SK-N-SH (cell line): ENCODE results near the gene BEST1. TPM values are rescaled to one million over a fixed set of nuclear protein-coding genes. Genes with fewer than 3 reads are reported as not detected.

Experiments
- CTCF ChIA-PET: fragments of 300-600, 350-600 bp; formaldehyde crosslinking; extraction: SDS; loops from one replicate; lab custom pipeline; 2021; lab: Yijun Ruan, JAX
- POLR2A ChIA-PET: fragments of 350-600 bp; sonication (Branson Sonifier 250); formaldehyde crosslinking; extraction: SDS; loops from one replicate; lab custom pipeline; 2020; ENCODE audit warnings: antibody characterized with exemption, inconsistent platforms; lab: Yijun Ruan, JAX
- DNase-seq: peaks from one replicate; pipeline ENCODE4 v3.0.0; 2012
- H2AFZ ChIP-seq: fragments of 200-600 bp; sonication (generic); 2 replicates; pipeline ENCODE4 v1.8.1; 2016; ENCODE audit warnings: antibody characterized with exemption, mild to moderate bottlenecking, low read depth
- H3F3A ChIP-seq: fragments of 200-600 bp; sonication (generic); replicated peaks from 2 replicates; pipeline ENCODE3; 2016; ENCODE audit warnings: antibody characterized with exemption, mild to moderate bottlenecking; ENCODE audit not compliant: insufficient read depth
- H3K27ac ChIP-seq, 2 experiments: fragments of 200-500 bp in 1 of 2; fragments of 200-600 bp in 1 of 2; sonication (Bioruptor generic) in 1 of 2; sonication (generic), shearing (Covaris generic) in 1 of 2; 2 replicates each; pipeline versions ENCODE4 v1.5.1 to v1.6.1; 2014 to 2016; ENCODE audit warnings: low read depth in 2 of 2, inconsistent platforms in 1 of 2, low read length in 1 of 2, mild to moderate bottlenecking in 1 of 2, mixed read lengths in 1 of 2
- H3K27me3 ChIP-seq: fragments of 200-600 bp; sonication (generic), shearing (Covaris generic); 2 replicates; pipeline ENCODE4 v1.6.1; 2016; ENCODE audit warnings: mixed run types; ENCODE audit not compliant: insufficient read depth
- H3K36me3 ChIP-seq, 2 experiments: fragments of 200-500 bp in 1 of 2; fragments of 200-600 bp in 1 of 2; sonication (Bioruptor generic) in 1 of 2; sonication (generic) in 1 of 2; replicated peaks in 1 of 2; 2 replicates each; pipeline versions ENCODE3 to v1.5.1; 2014 to 2016; ENCODE audit warnings: low read length in 1 of 2, mild to moderate bottlenecking in 1 of 2; ENCODE audit not compliant: insufficient read depth in 2 of 2, control insufficient read depth in 1 of 2
- H3K4me1 ChIP-seq, 2 experiments: fragments of 200-500 bp in 1 of 2; fragments of 200-600 bp in 1 of 2; sonication (Bioruptor generic) in 1 of 2; sonication (generic), shearing (Covaris generic) in 1 of 2; 2 replicates each; pipeline versions ENCODE4 v1.5.1 to v1.6.1; 2014 to 2016; ENCODE audit warnings: low read depth in 1 of 2, low read length in 1 of 2, mixed run types in 1 of 2; ENCODE audit not compliant: insufficient read depth in 2 of 2, control insufficient read depth in 1 of 2
- H3K4me2 ChIP-seq: fragments of 200-600 bp; sonication (generic), shearing (Covaris generic); 2 replicates; pipeline ENCODE4 v1.6.1; 2017; ENCODE audit warnings: mixed run types
- H3K4me3 ChIP-seq, 2 experiments: fragments of 200-500 bp in 1 of 2; fragments of 200-600 bp in 1 of 2; sonication (Bioruptor generic) in 1 of 2; sonication (generic), shearing (Covaris generic) in 1 of 2; 2 replicates each; pipeline versions ENCODE4 v1.5.1 to v1.8.1; 2014 to 2016; ENCODE audit warnings: low read depth in 2 of 2, inconsistent platforms in 1 of 2, low read length in 1 of 2, mild to moderate bottlenecking in 1 of 2, mixed read lengths in 1 of 2, moderate library complexity in 1 of 2
- H3K79me2 ChIP-seq: fragments of 200-600 bp; sonication (generic); 2 replicates; pipeline ENCODE4 v1.8.1; 2017; ENCODE audit warnings: mild to moderate bottlenecking; ENCODE audit not compliant: insufficient read depth
- H3K9ac ChIP-seq: fragments of 200-600 bp; sonication (generic); 2 replicates; pipeline ENCODE4 v1.6.1; 2017; ENCODE audit warnings: mixed run types
- H3K9me2 ChIP-seq: fragments of 200-600 bp; sonication (generic); 2 replicates; pipeline ENCODE4 v1.6.1; 2017; ENCODE audit warnings: mixed run types
- H3K9me3 ChIP-seq: fragments of 200-600 bp; sonication (generic); 2 replicates; pipeline ENCODE4 v1.6.1; 2017; ENCODE audit warnings: mixed run types, mild to moderate bottlenecking, moderate library complexity
- H4K20me1 ChIP-seq: fragments of 200-600 bp; sonication (generic); 2 replicates; pipeline ENCODE4 v1.6.1; 2017; ENCODE audit warnings: mild to moderate bottlenecking, mixed run types; ENCODE audit not compliant: insufficient read depth
- CHD2 ChIP-seq: fragments of 150-350 bp; IDR thresholded peaks from 2 replicates; pipeline ENCODE4 v1.6.1; 2018; ENCODE audit warnings: low read length; ENCODE audit not compliant: partially characterized antibody
- FOXM1 ChIP-seq: IDR thresholded peaks from 2 replicates; pipeline ENCODE4 v1.4.0; 2012; ENCODE audit warnings: low read depth, mild to moderate bottlenecking
- GABPA ChIP-seq: IDR thresholded peaks from 2 replicates; pipeline ENCODE4 v1.4.0; 2012; ENCODE audit warnings: low read depth, mild to moderate bottlenecking
- GATA2 ChIP-seq: sonication (generic); formaldehyde crosslinking; IDR thresholded peaks from 2 replicates; pipeline ENCODE4 v1.5.0; 2020; ENCODE audit warnings: mild to moderate bottlenecking, missing genetic modification reagents
- IRF3 ChIP-seq: fragments of 150-350 bp; IDR thresholded peaks from 2 replicates; pipeline ENCODE4 v1.6.1; 2016; ENCODE audit warnings: mild to moderate bottlenecking, low read depth, low read length
- JUND ChIP-seq: IDR thresholded peaks from 2 replicates; pipeline ENCODE4 v1.4.0; 2012
- MAX ChIP-seq: IDR thresholded peaks from 2 replicates; pipeline ENCODE4 v1.4.0; 2012; ENCODE audit warnings: low read depth
- NRF1 ChIP-seq: IDR thresholded peaks from 2 replicates; pipeline ENCODE4 v1.6.1; 2012; ENCODE audit warnings: low read depth, mild to moderate bottlenecking, low read length
- PBX3 ChIP-seq: IDR thresholded peaks from 2 replicates; pipeline ENCODE4; 2012
- REST ChIP-seq: IDR thresholded peaks from 2 replicates; pipeline ENCODE4 v1.6.1; 2012; ENCODE audit warnings: mild to moderate bottlenecking, low read depth, low read length, moderate library complexity
- RFX5 ChIP-seq: IDR thresholded peaks from 2 replicates; pipeline ENCODE4 v1.6.1; 2012; ENCODE audit warnings: mild to moderate bottlenecking, improper control_type of control experiment, low read length
- TCF12 ChIP-seq: IDR thresholded peaks from 2 replicates; pipeline ENCODE4 v1.4.0; 2012
- ZBTB33 ChIP-seq: IDR thresholded peaks from 2 replicates; pipeline ENCODE4 v1.4.0; 2012; ENCODE audit warnings: low read depth, borderline replicate concordance
- WGBS: methylation state at CpG from one replicate; pipeline ENCODE4 v1.1.6; 2017; ENCODE audit warnings: low lambda C conversion rate; 5-methylcytosine and 5-hydroxymethylcytosine counted together
- polyA plus RNA-seq, 3 experiments: library from polyadenylated mRNA; depleted of rRNA; stranded (reverse); fragments of >200 nt; gene quantifications; 2 replicates each; pipeline ENCODE4 v1.2.3, GENCODE V29; 2012

Gene BEST1
- polyA plus RNA-seq (2012; rRNA removed), result 0.30 and 0.47 TPM in 2 replicates
- polyA plus RNA-seq (2012; cell fraction: cytosol; rRNA removed), result 0.12 and 0.13 TPM in 2 replicates
- 2.0 and 2.8 TPM in 2 replicates for polyA plus RNA-seq (2012; cell fraction: nucleus; rRNA removed)

- no peaks in the 10 kb centered on the region for H3K9me2 ChIP-seq
- H3K4me2 ChIP-seq, result peak within 1 kb of the TSS; percentile 20; the same call in 1 of the 2 replicates
- H3K27ac ChIP-seq, result peak within 1 kb of the TSS; percentile 43 to 82
- H3K79me2 ChIP-seq, result no peaks in the 10 kb centered on the region
- CTCF ChIA-PET, result interaction anchor here (0.6 to 10.4 kb wide), 14 partner anchors 11 to 158 kb away, joined by 3 to 543 read pairs (median 6); partner anchors contain the start of gene FADS3
- H3K4me1 ChIP-seq, result peaks cover 11 to 18% of the 10 kb centered on the region in 2 experiments; a peak in 2 of 4 replicates
- peak within 1 kb of the TSS; percentile 60 for H2AFZ ChIP-seq
- H3K4me3 ChIP-seq, result no peak within 1 kb of the TSS; a peak in 1 of 4 replicates
- H3K27me3 ChIP-seq, result no peaks in the 10 kb centered on the region
- H3K9ac ChIP-seq, result no peak within 1 kb of the TSS
- peaks cover 3% of the 10 kb centered on the region for H3F3A ChIP-seq
- H3K36me3 ChIP-seq, result no peaks in the 10 kb centered on the region
- POLR2A ChIA-PET, result interaction anchor here (0.6 to 4.0 kb wide), 12 partner anchors 8 to 157 kb away, joined by 3 to 76 read pairs (median 6); partner anchors contain the start of genes FEN1, FTH1 and TMEM258
- DNase-seq, result no peak
- 88% methylated on average over 1 of the region's 8 CpGs for WGBS
- H3K9me3 ChIP-seq, result no peaks in the 10 kb centered on the region
- no peaks in the 10 kb centered on the region for H4K20me1 ChIP-seq
- no peak for TF ChIP-seq TCF12
- TF ChIP-seq IRF3, result no peak
- no peak for TF ChIP-seq PBX3
- TF ChIP-seq JUND, result no peak
- no peak for TF ChIP-seq REST
- no peak for TF ChIP-seq CHD2
- TF ChIP-seq ZBTB33, result no peak
- TF ChIP-seq RFX5, result no peak
- no peak for TF ChIP-seq NRF1
- TF ChIP-seq FOXM1, result no peak
- no peak for TF ChIP-seq MAX
- TF ChIP-seq GATA2 (CRISPR knock-in tag), result no peak
- TF ChIP-seq GABPA, result no peak
- TF ChIP-seq, all 33 proteins: peak for 0
Observed at GRCh38 chr11:61950035-61950547, at the start of gene BEST1. TSS of gene BEST1 (plus strand) at chr11:61950351. CDS start at chr11:61951807, 1,456 bp downstream.
